HG03460 (cell line): ENCODE results near the gene RABGAP1.

Source experiments
- ATAC-seq: cut with Tn5 transposase; IDR thresholded peaks from one replicate; pipeline ENCODE4 v1.9.1; 2021; ENCODE audit not compliant: unreplicated experiment

The RABGAP1 gene

DNA sequence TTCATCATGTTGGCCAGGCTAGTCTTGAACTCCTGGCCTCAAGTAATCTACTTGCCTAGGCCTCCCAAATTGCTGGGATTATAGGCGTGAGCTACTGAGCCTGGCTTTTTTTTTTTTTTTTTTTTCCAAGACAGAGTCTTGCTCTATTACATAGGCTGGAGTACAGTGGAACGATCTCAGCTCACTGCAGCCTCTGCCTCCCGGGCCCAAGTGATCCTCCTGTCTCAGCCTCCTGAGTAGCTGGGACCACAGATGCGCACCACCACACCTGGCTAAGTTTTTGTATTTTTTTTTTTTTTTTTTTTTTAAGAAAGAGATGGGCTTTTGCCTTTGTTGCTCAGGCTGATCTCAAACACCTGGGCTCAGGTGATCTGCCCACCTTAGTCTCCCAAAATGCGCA is 66.4 kb downstream of the RABGAP1 start:
- no peak for ATAC-seq

DNA sequence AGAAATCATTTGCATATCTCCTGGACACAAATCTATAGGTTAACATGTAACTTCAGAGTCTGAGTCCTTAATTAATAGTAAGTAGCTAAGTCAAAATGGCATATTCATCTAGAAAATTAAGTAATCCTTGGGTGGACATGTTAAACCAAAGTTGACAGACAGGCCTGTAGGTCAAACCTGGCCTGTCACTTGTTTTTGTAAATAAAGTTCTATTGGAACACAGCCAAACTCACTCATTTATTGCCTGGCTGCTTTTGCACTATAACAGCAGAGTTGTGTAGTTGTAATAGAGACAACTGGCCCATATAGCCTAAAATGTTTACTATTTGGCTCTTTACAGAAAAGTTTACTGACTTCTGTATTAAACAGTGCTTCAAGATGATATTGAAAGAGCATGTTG is 68.1 kb downstream of the RABGAP1 start:
- no peak for ATAC-seq

DNA sequence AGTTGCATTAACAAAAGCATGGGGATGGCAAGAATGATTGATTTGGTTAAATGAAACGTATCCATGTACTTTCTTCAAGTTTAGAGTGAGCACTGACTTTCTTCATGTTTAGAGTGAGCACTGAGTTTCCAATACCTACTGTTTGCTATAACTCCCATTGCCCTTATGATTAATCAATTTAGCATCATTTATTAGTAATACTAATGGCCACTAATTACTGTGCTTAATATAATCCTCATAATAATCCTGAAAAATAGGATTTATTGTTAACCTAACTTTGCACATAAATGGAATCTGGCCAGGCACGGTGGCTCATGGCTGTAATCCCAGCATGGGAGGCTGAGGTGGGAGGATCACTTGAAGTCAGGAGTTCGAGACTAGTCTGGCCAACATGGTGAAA is 70.6 kb downstream of the RABGAP1 start:
- no peak for ATAC-seq

DNA sequence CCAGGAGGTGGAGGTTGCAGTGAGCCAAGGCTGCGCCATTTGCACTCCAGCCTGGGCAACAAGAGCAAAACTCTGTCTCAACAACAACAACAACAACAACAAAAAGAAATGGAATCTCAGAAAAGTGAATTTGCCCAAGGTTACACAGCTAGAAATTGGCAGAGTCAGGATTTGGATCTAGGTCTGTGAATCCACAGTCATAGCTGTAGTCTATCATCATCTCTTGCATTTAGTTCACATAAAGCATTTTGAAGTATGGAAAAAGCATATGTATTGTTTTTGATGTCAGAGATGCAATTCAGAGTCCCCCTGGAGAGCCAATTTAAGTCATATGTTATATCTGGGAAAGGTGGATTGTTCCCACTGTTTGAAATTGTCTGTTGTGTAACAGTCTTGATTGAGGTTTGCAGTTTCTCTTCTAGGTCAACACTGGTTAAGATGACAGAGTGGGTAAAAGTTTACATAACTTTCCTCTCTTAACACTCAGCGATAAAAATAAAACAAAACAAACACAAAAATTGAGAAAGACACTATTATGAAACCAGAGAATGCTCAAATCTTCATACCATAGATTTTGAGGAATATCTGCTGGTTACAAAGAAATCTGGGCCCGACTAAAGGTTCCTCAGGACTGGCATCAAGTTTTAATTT is 71.2 kb downstream of the RABGAP1 start:
- no peak for ATAC-seq

DNA sequence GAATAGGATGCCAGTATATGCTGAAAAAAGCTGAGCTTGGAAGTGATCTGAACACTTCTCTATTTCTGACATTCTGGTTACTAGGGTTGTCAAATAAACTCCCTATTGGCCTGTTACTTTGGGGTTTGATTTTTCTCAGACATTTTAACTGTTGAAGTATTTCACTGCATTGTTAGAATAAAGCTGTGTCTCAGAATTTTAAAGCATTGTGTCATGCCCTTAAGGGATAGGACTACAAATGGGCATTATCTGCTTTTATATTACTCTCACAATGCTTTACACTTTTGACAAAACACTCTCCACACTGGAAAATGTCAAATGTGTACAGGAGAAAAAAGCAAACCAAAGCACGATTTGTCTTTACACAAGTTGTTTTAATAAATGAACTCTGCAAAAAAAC is 75.8 kb downstream of the RABGAP1 start:
- no peak for ATAC-seq

DNA sequence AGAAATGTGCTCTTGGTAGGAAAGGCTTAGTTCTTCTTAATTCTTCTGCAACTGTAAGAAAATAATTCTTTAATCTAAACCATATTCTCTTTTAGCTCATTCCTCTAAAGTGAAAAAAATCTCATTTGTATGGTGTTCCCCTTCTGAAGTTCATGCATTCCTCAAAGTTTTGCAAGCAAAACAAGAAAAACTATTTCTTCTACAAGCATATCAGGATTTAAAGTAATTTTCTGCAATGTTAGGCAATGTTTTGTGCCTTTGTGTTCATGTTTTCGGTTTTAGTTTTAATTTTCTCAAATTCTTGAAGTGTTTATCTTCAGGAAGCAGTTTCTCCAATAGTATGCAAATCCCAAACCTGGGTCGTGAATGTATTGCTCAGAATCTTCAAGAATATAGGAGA is 80.0 kb downstream of the RABGAP1 start:
- ATAC-seq = no peak

DNA sequence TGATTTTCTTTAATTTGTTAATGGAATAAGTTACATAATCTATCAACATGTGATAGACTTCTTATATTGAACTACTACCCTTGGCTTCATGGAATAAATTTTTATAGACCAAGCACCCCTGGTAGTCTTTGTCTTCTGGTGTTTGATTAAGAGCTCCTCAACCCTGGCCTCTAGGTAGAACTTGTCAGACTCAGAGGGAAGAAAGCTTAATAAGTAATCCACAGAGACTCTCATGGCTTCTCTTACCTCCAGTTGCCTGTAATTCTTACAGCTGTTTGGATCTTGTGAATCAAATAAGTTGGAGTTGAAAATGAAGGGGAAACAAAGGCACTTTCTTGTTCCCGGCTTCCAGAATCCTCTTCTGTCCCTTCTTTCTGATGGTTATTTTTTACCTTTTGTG is 85.6 kb downstream of the RABGAP1 start:
- no peak for ATAC-seq

DNA sequence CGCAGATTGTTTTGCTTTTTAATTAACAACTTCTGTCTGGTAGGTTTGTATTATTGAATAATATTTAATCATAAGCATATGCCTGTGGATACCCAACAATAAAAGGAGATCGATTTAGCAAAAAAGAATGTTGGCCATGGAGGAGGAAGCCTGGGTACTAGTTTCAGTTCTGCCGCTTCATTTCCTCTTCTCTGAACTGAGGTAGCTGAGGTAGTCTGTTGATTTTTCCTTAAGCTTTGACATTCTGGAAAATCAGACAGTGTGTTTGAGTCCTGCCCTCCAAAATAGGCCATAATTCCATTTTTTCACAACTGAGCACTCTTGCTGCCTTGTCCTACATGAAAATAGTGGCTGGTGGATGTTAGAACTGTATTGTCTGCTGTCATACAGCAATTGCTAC is 86.7 kb downstream of the RABGAP1 start:
- ATAC-seq = no peak

DNA sequence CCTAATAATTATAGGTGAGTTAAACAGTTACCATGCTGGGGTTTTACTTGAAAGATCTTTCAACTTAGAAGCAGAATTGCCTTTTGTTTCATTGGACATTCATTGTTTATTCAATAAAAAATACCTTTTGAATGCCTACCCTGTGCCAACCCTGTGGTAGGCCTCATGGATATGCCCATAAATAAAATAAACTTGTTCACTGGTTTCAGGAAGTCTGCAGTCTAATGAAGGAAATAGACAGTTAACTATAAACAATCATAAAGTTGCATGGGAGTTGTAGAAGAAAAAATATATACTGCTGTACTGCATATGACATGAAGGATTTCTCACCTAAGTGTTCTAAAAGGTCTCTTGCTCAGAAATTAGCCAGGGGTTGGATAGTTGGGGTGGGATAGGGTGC is 87.3 kb downstream of the RABGAP1 start:
- no peak for ATAC-seq

DNA sequence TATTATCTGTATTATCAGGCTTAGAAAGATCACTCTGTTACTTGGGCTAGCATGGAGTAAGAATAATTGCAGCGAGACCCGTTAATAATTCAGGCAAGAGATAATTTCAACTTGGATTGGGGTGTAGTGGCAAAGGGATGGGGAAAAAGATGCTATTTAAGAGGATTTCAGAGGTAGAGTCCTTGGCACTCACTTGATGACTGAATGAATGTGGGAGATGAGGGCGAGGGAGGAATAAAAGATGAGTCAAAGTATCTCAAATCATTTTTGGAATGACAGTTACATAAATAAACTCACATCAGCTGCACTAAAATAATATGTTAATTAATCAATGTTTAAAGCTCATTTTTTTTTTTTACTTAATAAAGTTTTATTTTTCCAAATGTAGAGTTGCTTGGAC is 88.2 kb downstream of the RABGAP1 start:
- no peak for ATAC-seq

DNA sequence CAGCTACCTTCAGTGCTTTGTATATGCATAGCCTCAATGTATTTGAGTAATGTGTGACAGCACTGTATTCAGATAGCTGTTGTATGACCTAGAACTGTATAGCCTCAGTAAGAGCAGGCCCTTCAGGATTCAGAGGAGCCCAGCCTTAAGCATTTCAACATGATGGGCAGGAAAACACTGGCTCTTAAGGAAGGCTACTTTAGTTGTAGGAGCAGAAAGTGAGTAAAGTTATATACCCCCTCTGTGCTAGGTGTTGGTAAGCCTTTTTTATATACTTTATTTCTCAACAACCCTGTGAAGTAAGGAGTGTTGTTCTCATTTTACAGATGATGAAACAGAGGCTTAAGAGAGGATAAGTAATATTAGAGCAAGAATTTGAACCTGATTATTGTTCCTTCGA is 91.1 kb downstream of the RABGAP1 start:
- ATAC-seq = no peak

DNA sequence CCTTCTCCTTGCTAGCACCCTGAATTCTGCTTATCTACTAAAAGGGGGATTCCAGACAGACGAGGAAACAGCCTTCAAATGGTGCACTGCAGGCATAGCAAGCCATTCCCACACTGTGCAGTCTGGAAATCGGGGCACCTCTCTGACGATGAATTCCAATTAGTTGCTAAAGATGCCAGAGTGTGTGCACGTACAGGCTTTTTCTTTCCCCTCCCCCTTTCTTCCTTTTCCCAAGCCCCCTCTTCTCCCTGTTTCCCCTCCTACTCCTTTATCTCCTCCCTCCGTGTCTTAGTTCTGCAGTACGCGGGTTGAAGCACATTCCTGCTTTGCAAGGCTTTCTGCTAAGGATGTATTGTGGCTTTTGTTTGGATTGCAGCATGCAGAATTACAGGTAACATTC is 92.5 kb downstream of the RABGAP1 start, which contains the start of gene GPR21:
Gene GPR21, plus strand, starts transcription at position 316 of the 400 bp plus-strand sequence. CDS start 900 bp downstream, outside the sequence.
- no peak for ATAC-seq

DNA sequence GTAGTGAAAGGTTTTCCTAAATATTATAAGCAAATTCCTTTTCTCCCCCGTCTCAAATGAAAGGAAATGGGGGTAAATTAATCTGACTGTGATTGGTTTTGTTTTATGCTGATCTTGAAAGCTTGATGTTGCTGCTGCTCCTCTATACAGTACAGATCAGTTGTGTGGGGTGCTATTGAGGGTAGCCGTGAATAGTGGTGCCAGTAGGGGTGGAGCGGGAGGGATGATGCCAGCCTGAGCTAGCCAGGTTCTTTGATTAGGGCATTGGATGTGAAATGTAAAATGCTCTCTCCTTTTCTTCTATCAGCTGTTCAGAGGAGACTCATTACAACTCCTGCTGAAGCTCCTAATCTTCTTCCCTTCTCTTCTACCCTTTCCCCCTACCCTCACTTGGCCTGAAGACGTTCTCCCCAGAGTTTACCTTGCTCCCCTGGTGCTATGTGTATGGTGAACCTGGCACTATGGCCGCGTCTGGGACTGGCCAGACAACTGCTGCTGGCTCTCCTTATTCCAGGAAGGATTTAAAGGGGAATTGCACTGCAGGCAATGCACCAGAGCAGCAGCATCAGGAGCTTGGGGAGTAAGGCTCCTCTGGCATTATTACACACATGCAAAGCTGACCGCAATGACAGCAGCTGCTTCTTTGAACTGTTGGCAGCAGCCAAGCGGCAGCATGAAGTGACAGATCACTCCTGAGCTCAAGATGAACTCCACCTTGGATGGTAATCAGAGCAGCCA is 93.2 kb downstream of the RABGAP1 start:
- ATAC-seq = no peak

DNA sequence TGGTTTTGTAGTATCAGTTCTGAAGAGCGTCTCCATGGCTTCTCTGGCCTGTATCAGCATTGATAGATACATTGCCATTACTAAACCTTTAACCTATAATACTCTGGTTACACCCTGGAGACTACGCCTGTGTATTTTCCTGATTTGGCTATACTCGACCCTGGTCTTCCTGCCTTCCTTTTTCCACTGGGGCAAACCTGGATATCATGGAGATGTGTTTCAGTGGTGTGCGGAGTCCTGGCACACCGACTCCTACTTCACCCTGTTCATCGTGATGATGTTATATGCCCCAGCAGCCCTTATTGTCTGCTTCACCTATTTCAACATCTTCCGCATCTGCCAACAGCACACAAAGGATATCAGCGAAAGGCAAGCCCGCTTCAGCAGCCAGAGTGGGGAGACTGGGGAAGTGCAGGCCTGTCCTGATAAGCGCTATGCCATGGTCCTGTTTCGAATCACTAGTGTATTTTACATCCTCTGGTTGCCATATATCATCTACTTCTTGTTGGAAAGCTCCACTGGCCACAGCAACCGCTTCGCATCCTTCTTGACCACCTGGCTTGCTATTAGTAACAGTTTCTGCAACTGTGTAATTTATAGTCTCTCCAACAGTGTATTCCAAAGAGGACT is 94.2 kb downstream of the RABGAP1 start:
- ATAC-seq = no peak

DNA sequence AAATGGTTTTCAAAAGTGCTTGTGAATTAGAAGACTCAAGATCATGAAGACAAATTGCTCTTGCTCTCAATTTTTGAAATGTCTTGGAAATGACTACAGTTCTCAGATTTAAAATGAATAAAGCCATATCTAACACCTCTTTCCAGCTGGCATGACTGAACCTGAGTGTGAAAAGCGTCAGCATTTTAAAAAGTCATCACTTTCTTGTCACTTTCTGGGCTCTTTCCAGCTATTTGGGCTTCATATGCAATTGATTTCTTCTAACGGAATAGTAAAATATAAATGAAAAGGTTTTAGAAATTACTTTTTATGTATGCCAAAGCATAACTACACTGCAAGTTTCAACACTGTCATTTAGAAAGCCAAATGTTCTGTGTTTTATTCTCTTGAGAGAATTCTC is 95.0 kb downstream of the RABGAP1 start:
- no peak for ATAC-seq

DNA sequence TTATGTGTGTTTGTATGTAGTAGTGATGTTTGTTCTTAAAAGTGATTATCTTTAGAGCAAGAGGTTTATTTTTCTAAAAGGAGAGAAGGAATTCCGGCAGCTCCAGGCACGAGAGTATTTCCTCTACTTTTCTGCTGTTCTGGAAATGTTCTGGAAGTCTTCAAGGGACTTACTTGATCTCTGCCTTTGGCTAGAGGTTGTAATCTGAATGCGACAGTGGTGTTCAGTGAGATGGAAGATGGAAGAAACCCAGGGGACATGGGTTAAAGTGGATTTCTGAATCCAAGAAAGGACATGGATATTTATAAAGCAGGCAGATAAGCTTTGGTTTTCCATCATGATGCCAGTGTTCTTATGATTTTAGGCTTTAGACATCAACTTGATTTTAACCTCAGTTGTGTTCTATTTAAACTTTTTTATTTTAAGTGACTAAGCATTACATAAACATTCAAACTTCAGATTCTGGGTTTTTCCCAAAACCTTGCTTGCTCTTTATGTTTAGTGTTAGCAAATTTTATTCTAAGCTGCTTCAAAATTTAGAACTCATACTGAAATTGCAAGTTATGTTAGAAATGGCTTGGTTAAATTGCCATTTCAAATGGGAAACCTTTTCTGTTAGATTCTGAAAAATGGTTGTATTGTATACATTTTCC is 96.2 kb downstream of the RABGAP1 start:
- ATAC-seq = no peak

DNA sequence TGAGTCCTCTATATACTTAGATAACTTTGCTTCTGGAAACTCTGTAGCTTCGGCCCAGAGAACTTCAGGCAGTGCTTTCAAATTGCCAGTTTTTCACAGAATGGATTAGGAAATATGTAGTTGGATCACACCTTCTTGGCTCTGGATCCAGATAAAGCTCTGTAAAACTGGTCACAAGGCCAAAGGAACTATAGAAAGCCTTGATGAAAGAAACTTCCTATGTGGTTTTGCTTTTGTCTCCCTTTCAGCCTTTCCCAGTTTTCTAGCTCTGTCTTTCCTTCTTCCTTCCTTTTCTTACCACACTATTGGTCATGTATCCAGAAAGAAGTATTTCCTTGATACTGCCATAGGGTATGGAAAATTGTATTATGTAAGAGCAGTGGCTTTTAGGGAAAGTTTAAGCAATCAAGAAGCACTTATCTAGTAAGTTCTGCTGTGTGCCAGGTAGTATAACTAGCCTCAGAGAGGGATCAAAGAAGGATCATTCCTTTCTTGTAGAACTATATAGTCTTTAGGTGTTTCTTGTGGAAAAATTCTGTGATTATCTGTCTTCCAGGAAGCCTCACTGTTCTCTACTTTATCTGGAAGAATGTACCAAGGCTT is 98.9 kb downstream of the RABGAP1 start:
- no peak for ATAC-seq

DNA sequence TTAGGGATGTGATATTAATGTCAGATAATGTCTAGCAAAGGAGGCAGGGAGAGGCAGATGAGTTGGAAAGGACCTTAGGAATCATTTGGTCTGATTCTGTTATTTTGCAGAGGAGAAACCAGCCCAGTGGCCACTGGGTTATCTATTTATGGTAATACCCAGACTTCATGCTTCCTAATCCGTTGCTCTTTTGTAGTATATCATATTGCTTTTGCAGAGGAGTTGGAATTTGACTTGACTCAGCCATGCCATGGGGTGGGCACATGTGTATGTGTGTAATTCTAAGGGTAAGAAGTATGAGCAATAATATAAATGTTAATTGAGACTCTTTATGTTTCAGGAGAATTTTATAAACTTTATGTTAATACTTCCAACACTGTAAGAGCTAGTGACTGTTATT is 100.0 kb downstream of the RABGAP1 start:
- ATAC-seq = no peak

DNA sequence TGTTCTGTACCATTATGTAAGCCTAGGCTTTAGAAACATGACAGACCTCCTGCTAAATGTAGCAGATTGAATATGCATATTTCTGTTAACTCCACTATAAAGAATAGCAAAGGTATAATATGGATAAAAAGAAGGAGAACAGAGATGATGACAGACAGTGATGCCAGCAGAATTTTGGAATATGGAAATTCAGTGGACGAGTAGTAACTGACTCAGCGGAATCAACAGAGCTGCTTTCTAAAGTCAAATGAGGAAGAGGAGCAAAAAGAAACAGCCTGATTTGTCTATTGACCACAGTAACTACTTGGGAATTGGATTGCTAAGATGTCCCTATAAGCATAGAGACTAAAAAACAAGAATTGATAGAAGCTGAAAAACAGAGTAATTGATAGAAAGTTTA is 100.7 kb downstream of the RABGAP1 start:
- no peak for ATAC-seq

DNA sequence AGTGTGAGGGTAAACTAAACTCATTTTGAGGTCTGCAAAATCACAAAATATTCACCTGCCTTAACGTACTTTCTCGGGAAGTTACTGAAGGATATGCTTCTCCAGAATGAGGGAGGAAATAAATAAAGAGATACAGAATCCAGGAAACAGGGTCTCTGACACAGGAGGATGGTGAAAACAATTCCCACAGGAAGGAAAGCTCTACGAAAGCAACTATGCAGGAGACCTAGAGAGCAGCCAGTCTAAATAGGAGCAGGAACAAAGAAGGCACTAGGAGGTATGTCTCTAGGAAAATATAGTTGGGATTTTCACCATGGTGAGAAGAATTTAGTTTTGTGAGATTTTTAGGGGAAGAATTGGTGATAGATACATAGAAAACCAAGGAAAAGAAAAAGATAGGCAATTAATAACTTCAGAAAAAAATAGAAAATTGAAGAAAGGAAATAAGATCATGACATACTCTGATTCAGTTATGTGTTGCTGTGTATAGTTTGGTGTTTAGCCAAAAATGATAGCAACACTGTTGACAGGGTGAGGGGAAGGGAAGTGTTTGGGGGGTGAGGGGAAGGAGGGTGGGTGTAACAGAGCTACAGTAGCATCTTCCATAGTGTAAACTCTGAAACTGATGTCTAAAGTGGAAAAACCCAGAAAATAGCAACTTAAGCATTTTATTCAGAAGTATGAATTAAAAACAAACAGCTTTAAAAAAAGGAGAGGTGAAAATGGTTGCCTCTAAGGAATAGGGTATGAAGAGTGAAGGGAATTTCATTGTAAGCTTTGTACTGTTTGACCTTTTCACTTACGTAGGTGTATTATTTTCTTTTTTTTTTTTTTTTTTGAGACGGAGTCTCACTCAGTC is 102.5 kb downstream of the RABGAP1 start:
- ATAC-seq = no peak
